Fibroblast of the aortic adventitia (primary cell): ENCODE measurements around the gene CBLIF. TPM values are rescaled to one million over a fixed set of nuclear protein-coding genes. Genes with fewer than 3 reads are reported as not detected.
"Not testable (repeated sequence)": the region's sequence is repeated elsewhere in the genome, so short reads cannot be mapped to it uniquely, and the experiment has no call there.

ENCODE experiments used
- DNase-seq: peaks from one replicate; pipeline ENCODE4 v3.0.0-alpha.2; 2010; ENCODE audit warnings: low read depth
- H3K4me3 ChIP-seq: 2 replicates; pipeline ENCODE4 v1.5.1; 2011; ENCODE audit warnings: low read depth, mild to moderate bottlenecking, control low read depth, low read length, moderate library complexity
- CTCF ChIP-seq: IDR thresholded peaks from 2 replicates; pipeline ENCODE4 v1.5.1; 2011; ENCODE audit warnings: mild to moderate bottlenecking, low read length, control low read depth, inconsistent platforms; ENCODE audit not compliant: insufficient read depth
- total RNA-seq: library from RNA; depleted of rRNA; stranded (reverse); fragments of >200 nt; gene quantifications from 2 replicates; pipeline ENCODE4 v1.2.3, GENCODE V29; 2012; ENCODE audit warnings: low replicate concordance

The CBLIF gene
- total RNA-seq, 1 donor, result not detected

- no peak for TF ChIP-seq CTCF
- no peak for DNase-seq
Observed at GRCh38 chr11:59785818-59786217, 59.5 kb downstream of the CBLIF start.

GRCh38 chr11:59784441-59784840 lies 60.9 kb downstream of the CBLIF start:
- not testable (repeated sequence) for H3K4me3 ChIP-seq, DNase-seq

More at GRCh38 chr11:59785818-59786217, 59.5 kb downstream of the CBLIF start:
- no peak overlapping the region for H3K4me3 ChIP-seq

- no peak for TF ChIP-seq CTCF
- DNase-seq, result no peak
- no peak overlapping the region for H3K4me3 ChIP-seq
Observed at GRCh38 chr11:59783632-59784090, 61.6 kb downstream of the CBLIF start.

- no peak for DNase-seq
- no peak for TF ChIP-seq CTCF
Observed at GRCh38 chr11:59782080-59782479, 63.2 kb downstream of the CBLIF start.

GRCh38 chr11:59779487-59779886 lies 65.8 kb downstream of the CBLIF start:
- DNase-seq, result no peak
- no peak for TF ChIP-seq CTCF
- no peak overlapping the region for H3K4me3 ChIP-seq

More at GRCh38 chr11:59782080-59782479, 63.2 kb downstream of the CBLIF start:
- no peak overlapping the region for H3K4me3 ChIP-seq

Other genes with a start within 250 kb of the CBLIF start
- gene OSBP, start 229.7 kb downstream of the CBLIF start, total RNA-seq, result 27.3 and 35.5 TPM in 2 replicates
- gene PATL1, start 176.5 kb downstream of the CBLIF start, total RNA-seq, result 19.1 and 25.6 TPM in 2 replicates
- not detected in 2 replicates for gene OR10V1, start 131.7 kb downstream of the CBLIF start, total RNA-seq
- 17.9 and 69.6 TPM in 2 replicates for gene STX3, start 90.1 kb downstream of the CBLIF start, total RNA-seq
- 25.7 and 29.3 TPM in 2 replicates for gene MRPL16, start 34.7 kb downstream of the CBLIF start, total RNA-seq
- gene TCN1, start 21.0 kb upstream of the CBLIF start, total RNA-seq, result not detected in 2 replicates
- not detected in 2 replicates for gene OOSP3, start 33.3 kb upstream of the CBLIF start, total RNA-seq
- not detected in 2 replicates for gene OOSP1, start 92.9 kb upstream of the CBLIF start, total RNA-seq
- not detected in 2 replicates for gene OOSP4A, start 118.5 kb upstream of the CBLIF start, total RNA-seq
- not detected in 2 replicates for gene OOSP4B, start 171.7 kb upstream of the CBLIF start, total RNA-seq
- not detected in 2 replicates for gene OOSP2, start 194.9 kb upstream of the CBLIF start, total RNA-seq
- gene MS4A3, start 211.2 kb upstream of the CBLIF start, total RNA-seq, result not detected in 2 replicates
- 0.16 TPM in 1 of 2 replicates, not detected in the other for gene MS4A2, start 243.2 kb upstream of the CBLIF start, total RNA-seq